Suprapubic skin (tissue), 4 donors: ENCODE measurements around the gene HEMGN. TPM values are rescaled to one million over a fixed set of nuclear protein-coding genes. Genes with fewer than 3 reads are reported as not detected.

Source experiments
- DNase-seq, 2 donors: peaks; one replicate each; pipeline ENCODE4 v3.0.0-alpha.2; 2019; ENCODE audit warnings: low spot score in 2 of 2
- H3K27ac ChIP-seq: fragments of 200-600 bp; sonication (generic); one replicate; pipeline ENCODE4 v1.5.1; 2019
- H3K27me3 ChIP-seq: fragments of 200-600 bp; sonication (generic); one replicate; pipeline ENCODE4 v1.5.1; 2019
- H3K36me3 ChIP-seq: fragments of 200-600 bp; sonication (generic); one replicate; pipeline ENCODE4 v1.5.1; 2019
- H3K4me1 ChIP-seq: fragments of 200-600 bp; sonication (generic); one replicate; pipeline ENCODE4 v1.5.1; 2019
- H3K4me3 ChIP-seq: fragments of 200-600 bp; sonication (generic); one replicate; pipeline ENCODE4 v1.5.1; 2019; ENCODE audit warnings: mild to moderate bottlenecking
- H3K9me3 ChIP-seq: fragments of 200-600 bp; sonication (generic); one replicate; pipeline ENCODE4 v1.5.1; 2019
- CTCF ChIP-seq, 2 donors: fragments of 200-600 bp in 1 of 2; fragments of 450-650 bp in 1 of 2; sonication (generic) in 1 of 2; IDR thresholded peaks; one replicate each; pipeline ENCODE4 v1.5.1; 2016 to 2019; ENCODE audit warnings: antibody characterized with exemption in 2 of 2, mild to moderate bottlenecking in 1 of 2, moderate library complexity in 1 of 2
- EP300 ChIP-seq: sonication (generic); formaldehyde crosslinking; IDR thresholded peaks from one replicate; pipeline ENCODE4 v1.6.1; 2017; ENCODE audit warnings: antibody characterized with exemption
- POLR2A ChIP-seq, 2 donors: fragments of 450-650 bp; IDR thresholded peaks; one replicate each; pipeline ENCODE4 v1.6.1; 2017; ENCODE audit warnings: antibody characterized with exemption in 2 of 2, mild to moderate bottlenecking in 2 of 2, moderate library complexity in 2 of 2
- POLR2AphosphoS5 ChIP-seq, 3 donors: sonication (generic); formaldehyde crosslinking; IDR thresholded peaks; one replicate each; pipeline ENCODE4 v1.6.1; 2017; ENCODE audit warnings: antibody characterized with exemption in 3 of 3
- WGBS: methylation state at CpG from one replicate; pipeline ENCODE4 v1.1.5; 2018; 5-methylcytosine and 5-hydroxymethylcytosine counted together
- total RNA-seq, 4 donors: library from RNA; depleted of rRNA; stranded (reverse); fragments of >200 nt; gene quantifications; one replicate each; pipeline ENCODE4 v1.1.0, GENCODE V29; 2016

Gene HEMGN
- total RNA-seq, 4 donors from 2014 or later: not detected

DNA sequence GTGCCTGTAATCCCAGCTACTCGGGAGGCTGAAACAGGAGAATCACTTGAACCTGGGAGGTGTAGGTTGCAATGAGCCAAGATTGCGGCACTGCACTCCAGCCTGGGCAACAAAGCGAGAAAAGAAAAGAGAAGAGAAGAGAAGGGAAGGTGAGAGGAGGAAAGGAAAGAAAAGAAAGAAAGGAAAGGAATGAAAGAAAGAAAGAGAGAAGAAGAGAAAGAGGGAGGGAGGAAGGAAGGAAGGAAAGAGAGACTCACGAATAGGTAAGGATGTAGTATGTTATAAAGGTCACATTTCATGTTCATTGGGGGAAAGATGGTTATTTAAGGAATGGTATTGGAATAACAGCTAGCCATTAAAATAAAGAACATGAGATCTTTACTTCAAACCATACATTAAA lies 34.8 kb upstream of the HEMGN start:
- TF ChIP-seq EP300: no peak
- TF ChIP-seq CTCF (IDR thresholded peaks at IDR 0.05): no peak
- no peak for TF ChIP-seq POLR2A (IDR thresholded peaks at IDR 0.05)
- TF ChIP-seq POLR2AphosphoS5 (IDR thresholded peaks at IDR 0.05): no peak
- no peaks in the 10 kb centered on the region for H3K9me3 ChIP-seq
- H3K27ac ChIP-seq: no peak overlapping the region
- no peak for DNase-seq
- H3K36me3 ChIP-seq: no peaks in the 10 kb centered on the region
- peaks cover 5% of the 10 kb centered on the region for H3K27me3 ChIP-seq
- WGBS: 87% methylated on average over 4 of the region's 4 CpGs
- no peaks in the 10 kb centered on the region for H3K4me1 ChIP-seq
- H3K4me3 ChIP-seq: no peak overlapping the region

DNA sequence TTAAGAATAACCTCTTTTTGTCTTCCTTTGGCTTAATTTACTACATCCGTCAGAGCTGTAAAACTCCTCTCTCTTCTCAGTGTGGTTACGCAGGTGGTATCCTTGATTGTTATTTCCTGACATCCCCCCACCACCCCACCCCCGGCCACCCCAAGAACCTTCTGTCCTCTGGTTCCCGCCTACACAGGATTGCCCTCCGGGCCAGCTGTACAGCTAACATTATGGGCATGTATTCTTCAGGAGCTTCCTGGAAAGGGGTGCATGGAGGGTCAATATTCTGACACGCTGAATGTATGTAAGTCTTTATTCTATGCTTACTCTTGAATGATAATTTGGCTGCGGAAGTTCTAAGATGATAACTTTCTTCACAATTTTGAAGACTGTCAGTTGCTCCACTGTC lies 32.2 kb upstream of the HEMGN start:
- TF ChIP-seq EP300: no peak
- no peak for TF ChIP-seq POLR2AphosphoS5 (IDR thresholded peaks at IDR 0.05)
- no peak overlapping the region for H3K4me3 ChIP-seq
- no peak overlapping the region for H3K27ac ChIP-seq
- H3K9me3 ChIP-seq: no peaks in the 10 kb centered on the region
- no peaks in the 10 kb centered on the region for H3K4me1 ChIP-seq
- H3K36me3 ChIP-seq: no peaks in the 10 kb centered on the region
- DNase-seq: no peak
- H3K27me3 ChIP-seq: peaks cover 5% of the 10 kb centered on the region
- 68% methylated on average over 7 of the region's 7 CpGs for WGBS

GRCh38 chr9:97969014-97969413 lies 31.0 kb upstream of the HEMGN start:
- H3K27ac ChIP-seq: no peak overlapping the region
- WGBS: 68% methylated on average over 2 of the region's 2 CpGs
- H3K4me1 ChIP-seq: no peaks in the 10 kb centered on the region
- H3K27me3 ChIP-seq: peaks cover 5% of the 10 kb centered on the region
- DNase-seq: no peak
- no peak overlapping the region for H3K4me3 ChIP-seq
- TF ChIP-seq CTCF (IDR thresholded peaks at IDR 0.05): no peak
- no peak for TF ChIP-seq EP300
- TF ChIP-seq POLR2A (IDR thresholded peaks at IDR 0.05): no peak
- no peak for TF ChIP-seq POLR2AphosphoS5 (IDR thresholded peaks at IDR 0.05)
- no peaks in the 10 kb centered on the region for H3K36me3 ChIP-seq
- no peaks in the 10 kb centered on the region for H3K9me3 ChIP-seq

DNA sequence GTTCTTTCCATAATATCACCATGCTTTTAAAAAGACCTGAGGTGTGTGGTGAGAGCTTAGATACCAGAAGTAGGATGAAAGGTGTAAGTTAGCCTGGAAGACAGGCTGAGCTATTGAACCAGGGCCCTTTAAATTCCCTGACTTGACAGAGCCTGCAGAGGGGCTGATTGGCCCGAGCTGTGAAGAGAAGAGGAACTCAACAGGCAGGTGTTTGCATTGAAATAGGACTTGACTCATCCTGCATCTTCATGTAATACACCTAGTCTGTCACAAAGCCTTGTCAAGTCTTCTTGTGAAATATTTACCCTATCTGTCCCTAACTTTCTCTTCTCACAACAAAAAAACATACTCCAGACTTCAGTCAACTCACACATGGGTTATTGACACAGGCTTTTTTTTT lies 28.5 kb upstream of the HEMGN start:
- Histone ChIP-seq H3K4me3 (no peak overlapping the region), H3K9me3 (no peaks in the 10 kb centered on the region), H3K36me3 (no peaks in the 10 kb centered on the region), H3K4me1 (no peaks in the 10 kb centered on the region), H3K27me3 (peaks cover 5% of the 10 kb centered on the region), H3K27ac (no peak overlapping the region)
- WGBS: 45% methylated on average over 1 of the region's 1 CpG
- TF ChIP-seq EP300: no peak
- no peak for DNase-seq

- H3K27ac ChIP-seq: no peak overlapping the region
- TF ChIP-seq POLR2A (IDR thresholded peaks at IDR 0.05) (no peak), CTCF (IDR thresholded peaks at IDR 0.05) (no peak), POLR2AphosphoS5 (IDR thresholded peaks at IDR 0.05) (no peak), EP300 (no peak)
- no peak overlapping the region for H3K4me3 ChIP-seq
- H3K36me3 ChIP-seq: no peaks in the 10 kb centered on the region
- no peaks in the 10 kb centered on the region for H3K27me3 ChIP-seq
- no peak for DNase-seq
- H3K9me3 ChIP-seq: no peaks in the 10 kb centered on the region
- no peaks in the 10 kb centered on the region for H3K4me1 ChIP-seq
Measured at GRCh38 chr9:97964901-97965300, 26.9 kb upstream of the HEMGN start.

GRCh38 chr9:97963232-97963631 lies 25.3 kb upstream of the HEMGN start:
- no peaks in the 10 kb centered on the region for H3K4me1 ChIP-seq
- 82% methylated on average over 2 of the region's 2 CpGs for WGBS
- TF ChIP-seq POLR2A (IDR thresholded peaks at IDR 0.05) (no peak), POLR2AphosphoS5 (IDR thresholded peaks at IDR 0.05) (no peak), CTCF (IDR thresholded peaks at IDR 0.05) (no peak), EP300 (no peak)
- H3K4me3 ChIP-seq: no peak overlapping the region
- no peak for DNase-seq
- no peaks in the 10 kb centered on the region for H3K36me3 ChIP-seq
- H3K27me3 ChIP-seq: no peaks in the 10 kb centered on the region
- H3K9me3 ChIP-seq: no peaks in the 10 kb centered on the region
- no peak overlapping the region for H3K27ac ChIP-seq
